Skin of body (tissue), 2 donors: ENCODE data around the gene ZNF764. TPM values are rescaled to one million over a fixed set of nuclear protein-coding genes. Genes with fewer than 3 reads are reported as not detected.
A peak's percentile ranks its signal among the peaks of the same experiment; 100 is the strongest.
"Not testable (repeated sequence)": the region's sequence is repeated elsewhere in the genome, so short reads cannot be mapped to it uniquely, and the experiment has no call there.

ENCODE experiments used
- DNase-seq: peaks from one replicate; lab custom pipeline; 2025; lab: John Stamatoyannopoulos, UW
- total RNA-seq: library from RNA; depleted of rRNA; stranded (reverse); fragments of >200 nt; gene quantifications from one replicate; pipeline ENCODE4 v1.2.3, GENCODE V29; 2014

Gene ZNF764
- total RNA-seq, 1 donor from 2014 or later: 4.1 TPM

DNA sequence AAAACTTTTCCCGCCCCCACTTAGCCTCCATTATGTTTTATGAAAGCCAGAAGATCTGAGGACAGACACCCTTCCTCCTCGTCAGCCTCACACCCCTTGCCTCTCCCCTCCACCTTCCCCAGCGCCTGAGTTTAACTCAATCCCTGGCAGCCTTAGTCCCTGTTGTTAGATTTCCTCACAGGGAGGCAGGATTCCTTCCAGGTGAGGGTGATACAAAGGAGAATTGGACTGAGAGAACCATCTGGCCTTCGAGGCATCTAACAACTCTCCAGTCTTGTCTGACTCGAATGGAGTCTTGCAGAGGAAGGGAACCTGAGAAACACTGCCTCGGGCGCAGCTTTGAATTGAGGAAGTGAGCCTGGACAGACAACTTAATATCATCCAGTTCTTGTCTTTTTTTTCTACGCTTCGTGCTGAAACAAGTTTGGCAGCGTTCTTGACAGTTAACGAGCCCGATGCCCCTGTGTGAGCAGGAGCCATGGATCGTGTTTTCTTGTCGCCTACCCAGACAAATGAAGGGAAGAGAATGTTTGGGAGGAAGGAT is 30.5 kb downstream of the ZNF764 start:
- peak; percentile 77 for DNase-seq

GRCh38 chr16:30526823-30527634 is 31.1 kb downstream of the ZNF764 start:
- peak; percentile 96 for DNase-seq

- DNase-seq: no peak
Observed at GRCh38 chr16:30526137-30526822, 31.9 kb downstream of the ZNF764 start, which contains the start of gene ZNF768. Gene ZNF768, minus strand, starts transcription at chr16:30526566. Its CDS starts 153 bp downstream, at chr16:30526413.

DNA sequence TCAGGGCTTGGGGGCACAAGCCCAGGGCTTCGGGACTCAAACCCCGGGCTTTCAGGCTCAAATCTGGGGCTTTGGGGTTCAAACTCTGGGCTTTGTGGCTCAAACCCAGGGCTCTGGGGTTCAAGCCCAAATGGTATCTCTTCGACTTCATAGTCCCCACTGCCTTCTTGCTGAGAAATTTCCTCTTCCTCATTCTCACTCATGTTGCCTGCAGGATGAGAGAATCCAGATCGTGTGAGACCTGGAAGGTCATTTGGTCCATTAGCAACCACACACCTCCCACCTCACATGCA is 32.4 kb downstream of the ZNF764 start:
- DNase-seq: no peak

- no peak for DNase-seq
Observed at GRCh38 chr16:30524575-30525568, 33.3 kb downstream of the ZNF764 start.

- DNase-seq: no peak
Observed at GRCh38 chr16:30523768-30524574, 34.2 kb downstream of the ZNF764 start.

- not testable (repeated sequence) for DNase-seq
Observed at GRCh38 chr16:30522702-30523463, 35.3 kb downstream of the ZNF764 start.

GRCh38 chr16:30521873-30522641 is 36.1 kb downstream of the ZNF764 start:
- DNase-seq: no peak

DNA sequence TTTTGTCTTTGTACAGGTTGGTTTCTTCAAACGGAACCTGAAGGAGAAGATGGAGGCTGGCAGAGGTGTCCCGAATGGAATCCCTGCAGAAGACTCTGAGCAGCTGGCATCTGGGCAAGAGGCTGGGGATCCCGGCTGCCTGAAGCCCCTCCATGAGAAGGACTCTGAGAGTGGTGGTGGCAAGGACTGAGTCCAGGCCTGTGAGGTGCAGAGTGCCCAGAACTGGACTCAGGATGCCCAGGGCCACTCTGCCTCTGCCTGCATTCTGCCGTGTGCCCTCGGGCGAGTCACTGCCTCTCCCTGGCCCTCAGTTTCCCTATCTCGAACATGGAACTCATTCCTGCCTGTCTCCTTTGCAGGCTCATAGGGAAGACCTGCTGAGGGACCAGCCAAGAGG is 36.7 kb downstream of the ZNF764 start:
- DNase-seq: no peak

- no peak for DNase-seq
Observed at GRCh38 chr16:30519120-30520049, 38.8 kb downstream of the ZNF764 start.

GRCh38 chr16:30518552-30518951 is 39.6 kb downstream of the ZNF764 start:
- DNase-seq: no peak

DNA sequence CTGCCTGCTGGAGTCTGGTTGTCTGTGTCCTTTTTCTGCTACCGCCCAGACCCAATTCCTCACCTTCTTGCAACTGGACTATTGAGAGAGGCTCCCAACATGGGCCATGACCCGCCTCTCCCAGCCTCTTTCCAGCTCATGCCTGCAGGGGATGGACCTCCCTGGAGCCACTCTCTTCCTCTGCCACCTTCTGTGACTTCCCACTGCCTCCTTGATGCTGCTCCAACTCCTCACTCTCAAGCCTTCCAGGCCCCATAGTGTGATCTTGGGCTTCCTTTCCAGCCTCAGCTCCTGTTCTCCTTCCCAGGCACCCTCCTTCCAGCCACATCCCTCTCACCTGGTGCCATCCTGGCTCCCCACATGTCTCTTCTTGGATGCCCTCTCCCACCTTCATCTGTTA is 42.9 kb downstream of the ZNF764 start:
- no peak for DNase-seq

- DNase-seq: no peak
Observed at GRCh38 chr16:30511509-30511908, 46.7 kb downstream of the ZNF764 start.

DNA sequence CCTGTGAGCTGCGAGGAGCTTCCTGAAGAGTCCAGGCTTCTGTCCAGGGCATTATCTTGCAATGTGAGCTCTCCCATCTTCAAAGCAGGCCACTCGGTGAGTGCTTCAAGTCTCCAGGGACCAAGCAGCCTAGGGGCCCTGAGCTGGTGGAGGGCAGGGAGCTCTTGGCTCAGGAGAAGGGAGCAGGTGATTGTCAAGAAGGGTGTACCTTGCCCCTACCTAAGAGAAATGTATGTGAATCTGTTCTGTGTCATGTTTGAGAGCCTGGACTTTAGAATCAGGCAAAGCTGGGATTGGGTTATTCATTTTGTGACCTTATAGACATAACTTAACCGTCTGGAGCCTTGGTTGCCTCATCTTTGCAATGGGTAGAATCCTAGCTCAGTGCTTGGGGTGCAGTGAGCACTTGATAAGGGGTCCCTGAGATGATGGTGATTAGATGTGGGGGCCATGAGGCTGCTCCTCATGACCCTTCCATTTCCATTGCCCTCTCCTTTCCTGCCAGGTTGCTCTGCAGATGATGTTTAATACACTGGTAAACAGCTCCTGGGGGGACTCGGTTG is 47.7 kb downstream of the ZNF764 start:
- DNase-seq: no peak

- no peak for DNase-seq
Observed at GRCh38 chr16:30509081-30509765, 49.0 kb downstream of the ZNF764 start.
